Esophagus squamous epithelium (tissue), 5 donors: Measurements from ENCODE around the gene BICRAL. TPM values are rescaled to one million over a fixed set of nuclear protein-coding genes. Genes with fewer than 3 reads are reported as not detected.
"Not testable (repeated sequence)": the region's sequence is repeated elsewhere in the genome, so short reads cannot be mapped to it uniquely, and the experiment has no call there.

Experiments used
- DNase-seq: peaks from one replicate; lab custom pipeline; 2025; lab: John Stamatoyannopoulos, UW
- H3K27ac ChIP-seq, 4 donors: fragments of 200-600 bp; sonication (generic); one replicate each; pipeline ENCODE4 v1.5.1; 2016 to 2019; ENCODE audit warnings: mild to moderate bottlenecking in 1 of 4
- H3K27me3 ChIP-seq, 4 donors: fragments of 200-600 bp; sonication (generic); 1 replicate in 3 of 4; 2 replicates in 1 of 4; pipeline versions ENCODE4 v1.5.1 to v1.6.0; 2017 to 2021; ENCODE audit warnings: antibody characterized with exemption in 1 of 4
- H3K36me3 ChIP-seq, 3 donors: fragments of 200-600 bp; sonication (generic); one replicate each; pipeline ENCODE4 v1.5.1; 2016 to 2019
- H3K4me1 ChIP-seq, 3 donors: fragments of 200-600 bp; sonication (generic); one replicate each; pipeline ENCODE4 v1.5.1; 2017 to 2019
- H3K4me3 ChIP-seq, 4 donors: fragments of 200-600 bp; sonication (generic); 1 replicate in 3 of 4; 2 replicates in 1 of 4; pipeline ENCODE4 v1.5.1; 2016 to 2019; ENCODE audit warnings: mild to moderate bottlenecking in 2 of 4, moderate library complexity in 1 of 4
- H3K9me3 ChIP-seq, 3 donors: fragments of 200-600 bp; sonication (generic); one replicate each; pipeline ENCODE4 v1.5.1; 2016 to 2019
- CTCF ChIP-seq, 6 experiments: fragments of 450-650 bp in 4 of 6; fragments of 200-600 bp in 2 of 6; sonication (generic) in 2 of 6; IDR thresholded peaks; one replicate each; pipeline ENCODE4 v1.5.1; 2016 to 2019; ENCODE audit warnings: antibody characterized with exemption in 6 of 6, mild to moderate bottlenecking in 4 of 6, moderate library complexity in 4 of 6
- POLR2A ChIP-seq, 4 donors: fragments of 450-650 bp; IDR thresholded peaks; one replicate each; pipeline ENCODE4 v1.6.1; 2017; ENCODE audit warnings: antibody characterized with exemption in 4 of 4, mild to moderate bottlenecking in 4 of 4, moderate library complexity in 3 of 4
- WGBS, 2 donors: methylation state at CpG; one replicate each; pipeline ENCODE4 v1.1.5; 2018; 5-methylcytosine and 5-hydroxymethylcytosine counted together
- intact Hi-C: fragments of 100-400 bp; cut with DNase I; formaldehyde crosslinking; loops from one replicate; pipeline ENCODE4 v1.15.0; 2022
- total RNA-seq, 4 donors: library from RNA; depleted of rRNA; stranded (reverse); fragments of >200 nt; gene quantifications; one replicate each; pipeline ENCODE4 v1.1.0, GENCODE V29; 2016
- donor health status: DM: yes; HTN: yes; CAD: no.

The BICRAL gene
- total RNA-seq, 4 donors from 2014 or later: 5.8 to 13.9 (median 8.9) TPM

GRCh38 chr6:42774821-42775487 lies 6.9 kb upstream of the BICRAL start:
- 41 to 71% methylated on average over 10 of the region's 10 CpGs for WGBS, 2 donors

GRCh38 chr6:42777126-42777822 lies 4.6 kb upstream of the BICRAL start:
- TF ChIP-seq CTCF (IDR thresholded peaks at IDR 0.05) (no peak), POLR2A (IDR thresholded peaks at IDR 0.05) (no peak)
- intact Hi-C loops: no loop called here
- peaks cover 0 to 75% (median 10%) of the 10 kb centered on the region in 3 donors for H3K4me1 ChIP-seq
- H3K27ac ChIP-seq: peak overlapping the region in 1 of 4 donors; percentile 4
- DNase-seq: no peak
- H3K36me3 ChIP-seq: no peaks in the 10 kb centered on the region
- H3K9me3 ChIP-seq: no peaks in the 10 kb centered on the region
- 78 to 90% methylated on average over 2 of the region's 2 CpGs for WGBS, 2 donors
- no peak overlapping the region for H3K4me3 ChIP-seq
- no peaks in the 10 kb centered on the region for H3K27me3 ChIP-seq

More at GRCh38 chr6:42774821-42775487, 6.9 kb upstream of the BICRAL start:
- H3K27ac ChIP-seq: peak overlapping the region; percentile 43 to 78 (median 61)
- DNase-seq, H3K36me3 ChIP-seq, intact Hi-C loops, H3K9me3 ChIP-seq, H3K27me3 ChIP-seq: not testable (repeated sequence)
- H3K4me1 ChIP-seq: peaks cover 0 to 73% (median 14%) of the 10 kb centered on the region in 3 donors
- TF ChIP-seq POLR2A (IDR thresholded peaks at IDR 0.05): peak in 1 of 4 donors; percentile 41
- peak overlapping the region in 2 of 4 donors; percentile 10 to 40 for H3K4me3 ChIP-seq

- peaks cover 0 to 73% (median 10%) of the 10 kb centered on the region in 3 donors for H3K4me1 ChIP-seq
- no peaks in the 10 kb centered on the region for H3K36me3 ChIP-seq
- WGBS, 2 donors: 86 to 92% methylated on average over 2 of the region's 2 CpGs
- H3K9me3 ChIP-seq: no peaks in the 10 kb centered on the region
- no peaks in the 10 kb centered on the region for H3K27me3 ChIP-seq
- TF ChIP-seq CTCF (IDR thresholded peaks at IDR 0.05): no peak
- no peak for TF ChIP-seq POLR2A (IDR thresholded peaks at IDR 0.05)
- H3K27ac ChIP-seq: no peak overlapping the region
- intact Hi-C loops: no loop called here
- no peak overlapping the region for H3K4me3 ChIP-seq
- no peak for DNase-seq
Observed at GRCh38 chr6:42778122-42778521, 3.7 kb upstream of the BICRAL start.

GRCh38 chr6:42779521-42779920 lies 2.3 kb upstream of the BICRAL start:
- 87 to 89% methylated on average over 6 of the region's 6 CpGs for WGBS, 2 donors

GRCh38 chr6:42781546-42781795 lies 381 bp upstream of the BICRAL start:
- 0% methylated on average over 4 of the region's 4 CpGs for WGBS, 2 donors
- no peak for DNase-seq
- H3K27ac ChIP-seq: peak overlapping the region; percentile 99 to 100 (median 99)
- TF ChIP-seq CTCF (IDR thresholded peaks at IDR 0.05) (no peak), POLR2A (IDR thresholded peaks at IDR 0.05) (no peak)
- intact Hi-C loops: loop anchor here (5.0 kb wide), 1 partner anchor 34 kb away; the partner anchor contains the start of gene TBCC
- H3K9me3 ChIP-seq: no peaks in the 10 kb centered on the region
- H3K27me3 ChIP-seq: no peaks in the 10 kb centered on the region
- peaks cover 0 to 70% (median 11%) of the 10 kb centered on the region in 3 donors for H3K4me1 ChIP-seq
- peak overlapping the region; percentile 78 to 94 (median 88) for H3K4me3 ChIP-seq
- H3K36me3 ChIP-seq: no peaks in the 10 kb centered on the region

More at GRCh38 chr6:42779521-42779920, 2.3 kb upstream of the BICRAL start:
- Histone ChIP-seq H3K4me3 (no peak overlapping the region), H3K36me3 (no peaks in the 10 kb centered on the region), H3K4me1 (peaks cover 0 to 62% (median 7%) of the 10 kb centered on the region in 3 donors), H3K27me3 (no peaks in the 10 kb centered on the region), H3K9me3 (no peaks in the 10 kb centered on the region), H3K27ac (peak overlapping the region in 1 of 4 donors; percentile 1)
- DNase-seq: no peak
- intact Hi-C loops: no loop called here
- no peak for TF ChIP-seq POLR2A (IDR thresholded peaks at IDR 0.05)
- TF ChIP-seq CTCF (IDR thresholded peaks at IDR 0.05): no peak
